Measurements from ENCODE around the gene BOK.
A peak's percentile ranks its signal among the peaks of the same experiment; 100 is the strongest.

BOK gene

GRCh38 chr2:241597561-241597960 lies 39.0 kb downstream of the BOK start:
- H3K27ac ChIP-seq (ENCODE audit: low read depth, low read length) = no peak overlapping the region
- H3K9me3 ChIP-seq (ENCODE audit: control insufficient read depth in 5 of 5, low read length in 5 of 5) = no peaks in the 10 kb centered on the region
- peaks cover 4 to 77% (median 46%) of the 10 kb centered on the region in 5 donors for H3K36me3 ChIP-seq (ENCODE audit: control insufficient read depth in 5 of 5, insufficient read depth in 5 of 5, low read length in 5 of 5)
- no peak overlapping the region for H3K9ac ChIP-seq (ENCODE audit: low read length in 5 of 5)
- no peaks in the 10 kb centered on the region for H3K27me3 ChIP-seq (ENCODE audit: control insufficient read depth in 5 of 5, insufficient read depth in 4 of 5, low read length in 5 of 5)
- H3K4me3 ChIP-seq (ENCODE audit: low read depth in 1 of 5, low read length in 5 of 5) = no peak overlapping the region
- H3K4me1 ChIP-seq (ENCODE audit: control insufficient read depth in 5 of 5, insufficient read depth in 5 of 5, low read length in 5 of 5) = peaks cover 0 to 5% (median 0%) of the 10 kb centered on the region in 5 donors

DNA sequence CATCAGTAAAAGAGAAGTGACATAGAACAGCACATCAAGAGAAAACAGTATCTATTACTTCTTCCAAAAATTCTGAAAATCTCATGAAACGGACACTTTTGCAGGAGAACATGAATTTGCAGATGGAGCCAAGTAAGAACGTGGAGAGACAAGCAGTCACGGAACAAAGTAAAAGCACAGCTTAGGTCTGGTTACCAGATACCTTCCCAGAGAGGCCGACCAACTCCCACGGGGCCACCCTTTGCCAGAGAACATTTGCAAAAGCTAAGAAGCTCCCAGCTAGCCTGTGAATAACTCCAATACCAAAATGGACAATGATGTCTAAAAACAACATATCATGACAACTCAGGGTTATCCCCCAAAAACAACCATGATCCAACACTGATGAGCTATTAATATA lies 39.5 kb downstream of the BOK start:
- Histone ChIP-seq H3K27me3 (ENCODE audit: control insufficient read depth in 5 of 5, insufficient read depth in 4 of 5, low read length in 5 of 5) (no peaks in the 10 kb centered on the region), H3K9ac (ENCODE audit: low read length in 5 of 5) (no peak overlapping the region), H3K4me3 (ENCODE audit: low read depth in 1 of 5, low read length in 5 of 5) (no peak overlapping the region), H3K9me3 (ENCODE audit: control insufficient read depth in 5 of 5, low read length in 5 of 5) (no peaks in the 10 kb centered on the region), H3K27ac (ENCODE audit: low read depth, low read length) (no peak overlapping the region), H3K36me3 (ENCODE audit: control insufficient read depth in 5 of 5, insufficient read depth in 5 of 5, low read length in 5 of 5) (peaks cover 4 to 77% (median 48%) of the 10 kb centered on the region in 5 donors), H3K4me1 (ENCODE audit: control insufficient read depth in 5 of 5, insufficient read depth in 5 of 5, low read length in 5 of 5) (peaks cover 0 to 5% (median 0%) of the 10 kb centered on the region in 5 donors)

DNA sequence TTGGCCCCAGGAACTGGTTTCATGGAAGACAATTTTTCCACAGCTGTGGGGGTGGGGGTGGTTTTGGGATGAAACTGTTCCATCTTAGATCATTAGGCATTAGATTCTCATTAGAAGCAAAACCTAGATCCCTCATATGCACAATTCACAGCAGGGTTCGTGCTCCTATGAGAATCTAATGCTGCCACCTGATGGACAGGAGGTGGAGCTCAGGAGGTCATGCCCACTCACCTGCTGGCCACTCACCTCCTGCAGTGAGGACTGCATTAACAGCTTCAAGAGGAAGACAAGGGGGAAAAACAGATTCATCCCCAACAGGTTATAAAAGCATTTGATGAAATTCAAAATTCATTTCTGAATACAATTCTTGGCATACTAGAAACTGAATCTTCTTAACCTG lies 39.9 kb downstream of the BOK start:
- no peak overlapping the region for H3K27ac ChIP-seq (ENCODE audit: low read depth, low read length)
- no peaks in the 10 kb centered on the region for H3K9me3 ChIP-seq (ENCODE audit: control insufficient read depth in 5 of 5, low read length in 5 of 5)

GRCh38 chr2:241599615-241600014 lies 41.1 kb downstream of the BOK start:
- H3K27ac ChIP-seq (ENCODE audit: low read depth, low read length) = no peak overlapping the region
- no peak overlapping the region for H3K9ac ChIP-seq (ENCODE audit: low read length in 5 of 5)
- no peaks in the 10 kb centered on the region for H3K9me3 ChIP-seq (ENCODE audit: control insufficient read depth in 5 of 5, low read length in 5 of 5)
- peaks cover 0 to 5% (median 0%) of the 10 kb centered on the region in 5 donors for H3K4me1 ChIP-seq (ENCODE audit: control insufficient read depth in 5 of 5, insufficient read depth in 5 of 5, low read length in 5 of 5)
- no peaks in the 10 kb centered on the region for H3K27me3 ChIP-seq (ENCODE audit: control insufficient read depth in 5 of 5, insufficient read depth in 4 of 5, low read length in 5 of 5)
- H3K4me3 ChIP-seq (ENCODE audit: low read depth in 1 of 5, low read length in 5 of 5) = no peak overlapping the region
- peaks cover 4 to 67% (median 37%) of the 10 kb centered on the region in 5 donors for H3K36me3 ChIP-seq (ENCODE audit: control insufficient read depth in 5 of 5, insufficient read depth in 5 of 5, low read length in 5 of 5)

More for the DNA sequence above, 39.9 kb downstream of the BOK start:
- Histone ChIP-seq H3K4me3 (ENCODE audit: low read depth in 1 of 5, low read length in 5 of 5) (no peak overlapping the region), H3K9ac (ENCODE audit: low read length in 5 of 5) (no peak overlapping the region), H3K4me1 (ENCODE audit: control insufficient read depth in 5 of 5, insufficient read depth in 5 of 5, low read length in 5 of 5) (peaks cover 0 to 5% (median 0%) of the 10 kb centered on the region in 5 donors), H3K36me3 (ENCODE audit: control insufficient read depth in 5 of 5, insufficient read depth in 5 of 5, low read length in 5 of 5) (peaks cover 4 to 75% (median 46%) of the 10 kb centered on the region in 5 donors), H3K27me3 (ENCODE audit: control insufficient read depth in 5 of 5, insufficient read depth in 4 of 5, low read length in 5 of 5) (no peaks in the 10 kb centered on the region)

GRCh38 chr2:241601841-241602240 lies 43.3 kb downstream of the BOK start:
- Histone ChIP-seq H3K9ac (ENCODE audit: low read length in 5 of 5) (no peak overlapping the region), H3K27me3 (ENCODE audit: control insufficient read depth in 5 of 5, insufficient read depth in 4 of 5, low read length in 5 of 5) (no peaks in the 10 kb centered on the region), H3K4me3 (ENCODE audit: low read depth in 1 of 5, low read length in 5 of 5) (no peak overlapping the region), H3K9me3 (ENCODE audit: control insufficient read depth in 5 of 5, low read length in 5 of 5) (no peaks in the 10 kb centered on the region), H3K4me1 (ENCODE audit: control insufficient read depth in 5 of 5, insufficient read depth in 5 of 5, low read length in 5 of 5) (peaks cover 0 to 5% (median 0%) of the 10 kb centered on the region in 5 donors), H3K36me3 (ENCODE audit: control insufficient read depth in 5 of 5, insufficient read depth in 5 of 5, low read length in 5 of 5) (peaks cover 6 to 73% (median 45%) of the 10 kb centered on the region in 5 donors), H3K27ac (ENCODE audit: low read depth, low read length) (no peak overlapping the region)

GRCh38 chr2:241602720-241603119 lies 44.2 kb downstream of the BOK start:
- Histone ChIP-seq H3K4me3 (ENCODE audit: low read depth in 1 of 5, low read length in 5 of 5) (no peak overlapping the region), H3K9me3 (ENCODE audit: control insufficient read depth in 5 of 5, low read length in 5 of 5) (no peaks in the 10 kb centered on the region), H3K27ac (ENCODE audit: low read depth, low read length) (no peak overlapping the region), H3K36me3 (ENCODE audit: control insufficient read depth in 5 of 5, insufficient read depth in 5 of 5, low read length in 5 of 5) (peaks cover 6 to 70% (median 40%) of the 10 kb centered on the region in 5 donors), H3K9ac (ENCODE audit: low read length in 5 of 5) (no peak overlapping the region), H3K4me1 (ENCODE audit: control insufficient read depth in 5 of 5, insufficient read depth in 5 of 5, low read length in 5 of 5) (peaks cover 0 to 5% (median 0%) of the 10 kb centered on the region in 5 donors), H3K27me3 (ENCODE audit: control insufficient read depth in 5 of 5, insufficient read depth in 4 of 5, low read length in 5 of 5) (no peaks in the 10 kb centered on the region)

GRCh38 chr2:241603686-241604085 lies 45.1 kb downstream of the BOK start:
- Histone ChIP-seq H3K9me3 (ENCODE audit: control insufficient read depth in 5 of 5, low read length in 5 of 5) (no peaks in the 10 kb centered on the region), H3K36me3 (ENCODE audit: control insufficient read depth in 5 of 5, insufficient read depth in 5 of 5, low read length in 5 of 5) (peaks cover 6 to 70% (median 42%) of the 10 kb centered on the region in 5 donors), H3K27ac (ENCODE audit: low read depth, low read length) (no peak overlapping the region), H3K4me3 (ENCODE audit: low read depth in 1 of 5, low read length in 5 of 5) (no peak overlapping the region), H3K27me3 (ENCODE audit: control insufficient read depth in 5 of 5, insufficient read depth in 4 of 5, low read length in 5 of 5) (no peaks in the 10 kb centered on the region), H3K4me1 (ENCODE audit: control insufficient read depth in 5 of 5, insufficient read depth in 5 of 5, low read length in 5 of 5) (peaks cover 0 to 4% (median 0%) of the 10 kb centered on the region in 5 donors), H3K9ac (ENCODE audit: low read length in 5 of 5) (no peak overlapping the region)

DNA sequence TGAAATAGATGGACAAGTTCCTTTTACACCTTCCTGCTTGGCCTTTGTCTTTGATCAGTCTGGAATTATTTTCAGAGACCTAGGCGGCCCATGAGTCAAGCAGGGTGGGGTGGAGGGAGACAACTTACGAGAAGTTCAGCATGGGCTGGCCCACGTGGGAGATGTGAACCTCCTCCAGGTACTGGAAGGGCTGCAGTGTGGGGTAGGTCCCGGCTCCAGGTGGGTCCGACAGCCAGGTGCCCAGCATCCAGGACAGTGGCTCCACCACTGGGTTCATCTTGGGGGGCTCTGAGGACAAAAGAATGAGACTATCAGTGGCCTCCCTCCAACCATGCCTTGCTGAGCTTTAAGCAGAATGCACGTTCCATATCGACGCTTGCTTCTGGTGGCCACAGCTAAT lies 47.6 kb downstream of the BOK start:
- no peak overlapping the region for H3K4me3 ChIP-seq (ENCODE audit: low read depth in 1 of 5, low read length in 5 of 5)
- H3K9me3 ChIP-seq (ENCODE audit: control insufficient read depth in 5 of 5, low read length in 5 of 5) = no peaks in the 10 kb centered on the region
- H3K36me3 ChIP-seq (ENCODE audit: control insufficient read depth in 5 of 5, insufficient read depth in 5 of 5, low read length in 5 of 5) = peaks cover 5 to 50% (median 32%) of the 10 kb centered on the region in 5 donors
- no peak overlapping the region for H3K9ac ChIP-seq (ENCODE audit: low read length in 5 of 5)
- H3K4me1 ChIP-seq (ENCODE audit: control insufficient read depth in 5 of 5, insufficient read depth in 5 of 5, low read length in 5 of 5) = peaks cover 0 to 20% (median 19%) of the 10 kb centered on the region in 5 donors
- H3K27me3 ChIP-seq (ENCODE audit: control insufficient read depth in 5 of 5, insufficient read depth in 4 of 5, low read length in 5 of 5) = no peaks in the 10 kb centered on the region
- no peak overlapping the region for H3K27ac ChIP-seq (ENCODE audit: low read depth, low read length)

- H3K4me1 ChIP-seq (ENCODE audit: control insufficient read depth in 5 of 5, insufficient read depth in 5 of 5, low read length in 5 of 5) = peaks cover 0 to 21% (median 19%) of the 10 kb centered on the region in 5 donors
- no peak overlapping the region for H3K9ac ChIP-seq (ENCODE audit: low read length in 5 of 5)
- H3K27me3 ChIP-seq (ENCODE audit: control insufficient read depth in 5 of 5, insufficient read depth in 4 of 5, low read length in 5 of 5) = no peaks in the 10 kb centered on the region
- no peak overlapping the region for H3K4me3 ChIP-seq (ENCODE audit: low read depth in 1 of 5, low read length in 5 of 5)
- H3K9me3 ChIP-seq (ENCODE audit: control insufficient read depth in 5 of 5, low read length in 5 of 5) = no peaks in the 10 kb centered on the region
- no peak overlapping the region for H3K27ac ChIP-seq (ENCODE audit: low read depth, low read length)
- H3K36me3 ChIP-seq (ENCODE audit: control insufficient read depth in 5 of 5, insufficient read depth in 5 of 5, low read length in 5 of 5) = peaks cover 2 to 38% (median 22%) of the 10 kb centered on the region in 5 donors
These were observed 48.8 kb downstream of the BOK start for GRCh38 chr2:241607162-241607885.

GRCh38 chr2:241608881-241609280 lies 50.3 kb downstream of the BOK start:
- Histone ChIP-seq H3K9ac (ENCODE audit: low read length in 5 of 5) (peak overlapping the region in 1 of 5 donors; percentile 32), H3K9me3 (ENCODE audit: control insufficient read depth in 5 of 5, low read length in 5 of 5) (no peaks in the 10 kb centered on the region), H3K4me1 (ENCODE audit: control insufficient read depth in 5 of 5, insufficient read depth in 5 of 5, low read length in 5 of 5) (peaks cover 0 to 31% (median 20%) of the 10 kb centered on the region in 5 donors), H3K27me3 (ENCODE audit: control insufficient read depth in 5 of 5, insufficient read depth in 4 of 5, low read length in 5 of 5) (no peaks in the 10 kb centered on the region), H3K27ac (ENCODE audit: low read depth, low read length) (no peak overlapping the region), H3K4me3 (ENCODE audit: low read depth in 1 of 5, low read length in 5 of 5) (no peak overlapping the region), H3K36me3 (ENCODE audit: control insufficient read depth in 5 of 5, insufficient read depth in 5 of 5, low read length in 5 of 5) (peaks cover 2 to 26% (median 14%) of the 10 kb centered on the region in 5 donors)

All from subcutaneous abdominal adipose tissue (tissue), 5 donors.